A549 (cell line): Measurements from ENCODE around the gene DCLK1. TPM values are rescaled to one million over a fixed set of nuclear protein-coding genes. Genes with fewer than 3 reads are reported as not detected.
A peak's percentile ranks its signal among the peaks of the same experiment; 100 is the strongest.

ENCODE experiments used
- ATAC-seq, 2 experiments: fragments of 200-7000 bp in 1 of 2; fragments of >200 bp in 1 of 2; cut with Nextera tagmentation in 1 of 2; cut with Tn5 transposase in 1 of 2; 3 replicates each; pipeline versions ENCODE4 v1.8.0 to v1.9.1; 2018 to 2020; ENCODE audit warnings: mild to moderate bottlenecking in 1 of 2, moderate library complexity in 1 of 2
- CTCF ChIA-PET: fragments of 300-600 bp; sonication (Branson Sonifier 250); formaldehyde crosslinking; extraction: SDS; loops from one replicate; lab custom pipeline; 2021; ENCODE audit warnings: antibody characterized with exemption, inconsistent platforms; lab: Yijun Ruan, JAX
- POLR2A ChIA-PET: fragments of 350-600 bp; formaldehyde crosslinking; extraction: SDS; loops from one replicate; lab custom pipeline; 2021; ENCODE audit warnings: antibody characterized with exemption, inconsistent platforms; lab: Yijun Ruan, JAX
- DNase-seq, 2 experiments: peaks; one replicate each; pipeline versions ENCODE4 v3.0.0 to v3.0.0-alpha.2; 2011 to 2016; ENCODE audit warnings: low read depth in 1 of 2, low spot score in 1 of 2
- FAIRE-seq: peaks from 2 replicates; lab custom pipeline; 2011; peaks lifted over from hg19 to GRCh38; lab: Jason Lieb, UNC
- H3K27ac ChIP-seq, 2 experiments: fragments of >200 bp; sonication (Bioruptor Twin); formaldehyde crosslinking; 3 replicates each; pipeline ENCODE4 v1.5.1; 2016 to 2017
- H3K4me1 ChIP-seq: fragments of >200 bp; sonication (Bioruptor Twin); formaldehyde crosslinking; 3 replicates; pipeline ENCODE4 v1.6.1; 2016
- H3K4me2 ChIP-seq: fragments of >200 bp; sonication (Bioruptor Twin); formaldehyde crosslinking; 3 replicates; pipeline ENCODE4 v1.6.1; 2016
- H3K4me3 ChIP-seq: fragments of >200 bp; sonication (Bioruptor Twin); formaldehyde crosslinking; 3 replicates; pipeline ENCODE4 v1.5.1; 2016
- H3K9me3 ChIP-seq: fragments of >200 bp; sonication (Bioruptor Twin); formaldehyde crosslinking; 3 replicates; pipeline ENCODE4 v1.6.1; 2016
- BCL3 ChIP-seq: fragments of >200 bp; sonication (Bioruptor Twin); formaldehyde crosslinking; IDR thresholded peaks from 3 replicates; pipeline ENCODE4 v1.6.1; 2016
- BHLHE40 ChIP-seq: IDR thresholded peaks from 2 replicates; pipeline ENCODE4 v1.6.1; 2012; ENCODE audit warnings: low read depth, low read length, inconsistent platforms
- CEBPB ChIP-seq, 2 experiments: fragments of >200 bp in 1 of 2; sonication (Bioruptor Twin) in 1 of 2; formaldehyde crosslinking in 1 of 2; IDR thresholded peaks; 2 replicates each; pipeline ENCODE4 v1.6.1; 2012 to 2016
- CHD2 ChIP-seq: fragments of 150-350 bp; IDR thresholded peaks from 2 replicates; pipeline ENCODE4 v1.6.1; 2014; ENCODE audit warnings: low read length; ENCODE audit not compliant: partially characterized antibody
- CTCF ChIP-seq: fragments of >200 bp; sonication (Bioruptor Twin); formaldehyde crosslinking; IDR thresholded peaks from 3 replicates; pipeline ENCODE4 v1.5.1; 2016
- EHMT2 ChIP-seq: fragments of 200-600 bp; sonication (generic); IDR thresholded peaks from 2 replicates; pipeline ENCODE4 v1.6.1; 2016; ENCODE audit warnings: antibody characterized with exemption, low read depth, mild to moderate bottlenecking, moderate library complexity
- FOSL2 ChIP-seq, 2 experiments: fragments of 450-650 bp in 1 of 2; fragments of >200 bp in 1 of 2; sonication (Bioruptor Twin) in 1 of 2; formaldehyde crosslinking; IDR thresholded peaks; 2 replicates each; pipeline versions ENCODE4 v1.5.0 to v1.6.1; 2016 to 2020; ENCODE audit warnings: mild to moderate bottlenecking in 1 of 2, moderate library complexity in 1 of 2
- HDAC2 ChIP-seq: fragments of 200-600 bp; sonication (generic); IDR thresholded peaks from 2 replicates; pipeline ENCODE4 v1.6.1; 2016
- HOXA7 ChIP-seq: fragments of 250-450 bp; sonication (Bioruptor Pico); IDR thresholded peaks from 2 replicates; pipeline ENCODE4 v1.5.0; 2020; ENCODE audit warnings: mild to moderate bottlenecking, moderate library complexity
- HOXB13 ChIP-seq: fragments of 250-450 bp; sonication (Bioruptor Pico); IDR thresholded peaks from 2 replicates; pipeline ENCODE4 v1.5.0; 2020; ENCODE audit warnings: low read depth, mild to moderate bottlenecking, moderate library complexity
- HOXB5 ChIP-seq: fragments of 250-450 bp; sonication (Bioruptor Pico); IDR thresholded peaks from 2 replicates; pipeline ENCODE4 v1.5.0; 2020; ENCODE audit warnings: mild to moderate bottlenecking, moderate library complexity
- JUNB ChIP-seq: fragments of >200 bp; sonication (Bioruptor Twin); formaldehyde crosslinking; IDR thresholded peaks from 2 replicates; pipeline ENCODE4 v1.6.1; 2016
- NFE2L2 ChIP-seq: fragments of 150-350 bp; conservative IDR thresholded peaks from 2 replicates; pipeline ENCODE4 v1.6.1; 2014; ENCODE audit warnings: low read length
- NPAS2 ChIP-seq: fragments of 250-450 bp; sonication (Bioruptor Pico); IDR thresholded peaks from 2 replicates; pipeline ENCODE4 v1.8.0; 2022; ENCODE audit warnings: mild to moderate bottlenecking, moderate library complexity, borderline replicate concordance
- NR3C1 ChIP-seq: fragments of >200 bp; sonication (Bioruptor Twin); formaldehyde crosslinking; IDR thresholded peaks from 3 replicates; pipeline ENCODE4 v1.6.1; 2017
- PHF8 ChIP-seq: fragments of 200-600 bp; sonication (generic); IDR thresholded peaks from 2 replicates; pipeline ENCODE4 v1.6.1; 2016; ENCODE audit warnings: low read depth, mild to moderate bottlenecking, antibody characterized with exemption, moderate library complexity, borderline replicate concordance
- POLR2A ChIP-seq: IDR thresholded peaks from 2 replicates; pipeline ENCODE4 v1.6.1; 2012; ENCODE audit warnings: mild to moderate bottlenecking, low read length
- SMC3 ChIP-seq: fragments of >200 bp; sonication (Bioruptor Twin); formaldehyde crosslinking; IDR thresholded peaks from 3 replicates; pipeline ENCODE4 v1.6.1; 2018; ENCODE audit warnings: inconsistent platforms
- ZC3H11A ChIP-seq: fragments of 450-650 bp; IDR thresholded peaks from 2 replicates; pipeline ENCODE4 v1.6.1; 2014; ENCODE audit warnings: antibody characterized with exemption, mild to moderate bottlenecking
- ZSCAN20 ChIP-seq: fragments of 250-450 bp; sonication (Bioruptor Pico); IDR thresholded peaks from 2 replicates; pipeline ENCODE4 v1.8.0; 2022; ENCODE audit warnings: mild to moderate bottlenecking, moderate library complexity
- WGBS: methylation state at CpG from one replicate; pipeline ENCODE4 v1.1.6; 2017; ENCODE audit errors: missing lambda C conversion rate; 5-methylcytosine and 5-hydroxymethylcytosine counted together
- polyA plus RNA-seq, 4 experiments: library from polyadenylated mRNA; depleted of rRNA in 3 of 4; stranded (reverse); fragments of >200 nt; fragmentation: RNase III in 1 of 4; extraction: RNeasy Plus Mini Kit Qiagen cat#74134 plus additional on column Dnase treatment in 1 of 4; gene quantifications; 2 replicates in 3 of 4; 3 replicates in 1 of 4; pipeline ENCODE4 v1.2.3, GENCODE V29; 2011 to 2017
- TF ChIP-seq, protein P1 (sequence below): fragments of 150-350 bp; IDR thresholded peaks from 2 replicates; pipeline ENCODE4 v1.6.1; 2014; ENCODE audit warnings: low read depth, mild to moderate bottlenecking, low read length
- TF ChIP-seq, protein P2 (sequence below): IDR thresholded peaks from 2 replicates; pipeline ENCODE4 v1.6.1; 2012

DCLK1 gene
- polyA plus RNA-seq, 2 of the 4 experiments (the other 2 are of a cell fraction) = 0.13 to 0.21 TPM

DNA sequence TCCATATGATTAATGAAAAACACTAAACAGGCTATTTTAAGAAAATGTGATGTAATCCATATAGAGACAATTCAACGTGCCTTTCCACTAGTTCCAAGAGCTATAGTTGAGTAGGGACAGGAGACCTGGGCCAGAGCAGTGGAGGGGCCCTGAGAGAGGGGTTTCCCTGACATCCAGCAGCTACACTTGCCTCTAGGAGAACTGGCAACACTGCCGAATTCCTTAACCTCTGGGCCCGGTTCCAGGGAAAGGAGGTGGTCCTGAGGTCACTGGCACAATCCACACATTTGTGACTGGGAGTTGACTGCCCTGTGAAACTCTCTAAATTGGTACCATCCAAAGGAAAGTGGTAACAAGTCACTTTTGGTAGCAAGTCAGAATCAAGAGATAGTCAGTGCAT lies 264.4 kb downstream of the DCLK1 start (continued):
- TF ChIP-seq CTCF (no peak), POLR2A (no peak), HOXB13 (no peak)
- TF ChIP-seq, all 56 proteins: peak for 0

GRCh38 chr13:35865341-35866240 lies 265.6 kb downstream of the DCLK1 start:
- H3K9me3 ChIP-seq = no peaks in the 10 kb centered on the region
- ChIA-PET CTCF (no interaction called here), POLR2A (no interaction called here)
- FAIRE-seq (no peak), ATAC-seq (no peak), DNase-seq (no peak)
- H3K4me2 ChIP-seq = 0 out of 3 replicates have a peak overlapping the region, but pooled peaks have one; percentile 30
- no peak overlapping the region for H3K4me3 ChIP-seq
- TF ChIP-seq NPAS2 (CRISPR knock-in tag) = no peak
- TF ChIP-seq CEBPB (IDR thresholded peaks at IDR 0.05) = no peak
- TF ChIP-seq HOXA7 (CRISPR knock-in tag) = no peak
- TF ChIP-seq CHD2 = no peak
- WGBS = 42% methylated on average over 4 of the region's 4 CpGs
- H3K4me1 ChIP-seq = no peaks in the 10 kb centered on the region
- 0 out of 6 replicates have a peak overlapping the region, but pooled peaks of 1 of the 2 experiments have one; percentile 33 for H3K27ac ChIP-seq

DNA sequence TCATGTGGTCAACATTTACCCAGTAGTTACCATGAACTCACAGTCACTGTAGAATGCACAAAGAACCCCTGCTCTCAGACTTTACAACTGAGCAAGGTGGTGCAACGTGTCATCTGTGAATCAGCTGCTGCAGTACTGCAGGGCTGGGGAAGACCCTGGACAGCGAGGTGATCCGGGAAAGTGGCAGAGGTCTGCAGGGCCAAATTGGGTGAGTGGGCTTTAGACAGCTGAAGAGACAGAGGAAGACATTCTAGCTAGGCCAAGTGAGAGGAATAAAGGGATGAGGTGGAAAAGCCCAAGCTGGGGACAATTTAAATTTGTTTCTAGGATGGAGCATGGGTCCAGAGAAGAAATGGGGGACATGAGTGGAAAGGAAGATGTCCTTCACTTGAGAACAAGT lies 270.5 kb downstream of the DCLK1 start:
- no peak for ATAC-seq
- Histone ChIP-seq H3K9me3 (no peaks in the 10 kb centered on the region), H3K4me2 (no peak overlapping the region)
- no peak for FAIRE-seq
- POLR2A ChIA-PET = no interaction called here
- 20% methylated on average over 3 of the region's 3 CpGs for WGBS
- TF ChIP-seq JUNB = no peak
- TF ChIP-seq, all 56 proteins: peak for 0
- Histone ChIP-seq H3K27ac (no peak overlapping the region), H3K4me1 (peaks cover 6% of the 10 kb centered on the region; the same call in 1 of the 3 replicates), H3K4me3 (no peak overlapping the region)
- DNase-seq = no peak
- CTCF ChIA-PET = no interaction called here

DNA sequence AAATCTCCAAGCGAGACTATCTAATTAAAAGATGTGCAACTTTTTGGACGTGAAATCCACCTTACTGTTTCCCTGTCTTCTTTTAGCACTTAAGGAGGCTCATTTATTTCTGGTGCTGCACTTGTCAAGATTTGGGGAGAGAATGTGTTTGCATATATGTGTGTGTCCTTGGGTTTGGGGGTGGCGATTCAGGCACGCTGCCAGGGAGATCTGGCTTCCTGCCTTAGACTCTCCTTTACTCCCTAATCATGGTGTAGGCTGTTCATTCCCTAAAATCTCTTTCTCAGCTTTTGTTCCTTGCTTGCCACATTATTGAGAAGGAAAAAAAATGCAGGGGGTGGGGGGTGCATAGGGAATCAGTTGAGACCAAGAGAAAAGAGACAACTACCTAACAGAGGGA lies 271.2 kb downstream of the DCLK1 start:
- DNase-seq (no peak), FAIRE-seq (no peak), ATAC-seq (no peak)
- H3K27ac ChIP-seq = no peak overlapping the region
- WGBS = 46% methylated on average over 4 of the region's 4 CpGs
- ChIA-PET CTCF (no interaction called here), POLR2A (no interaction called here)
- H3K4me2 ChIP-seq = no peak overlapping the region
- peaks cover 6% of the 10 kb centered on the region; the same call in 2 of the 3 replicates for H3K4me1 ChIP-seq
- no peaks in the 10 kb centered on the region for H3K9me3 ChIP-seq
- no peak overlapping the region for H3K4me3 ChIP-seq
- TF ChIP-seq EHMT2 = no peak
- TF ChIP-seq, protein P1, sequence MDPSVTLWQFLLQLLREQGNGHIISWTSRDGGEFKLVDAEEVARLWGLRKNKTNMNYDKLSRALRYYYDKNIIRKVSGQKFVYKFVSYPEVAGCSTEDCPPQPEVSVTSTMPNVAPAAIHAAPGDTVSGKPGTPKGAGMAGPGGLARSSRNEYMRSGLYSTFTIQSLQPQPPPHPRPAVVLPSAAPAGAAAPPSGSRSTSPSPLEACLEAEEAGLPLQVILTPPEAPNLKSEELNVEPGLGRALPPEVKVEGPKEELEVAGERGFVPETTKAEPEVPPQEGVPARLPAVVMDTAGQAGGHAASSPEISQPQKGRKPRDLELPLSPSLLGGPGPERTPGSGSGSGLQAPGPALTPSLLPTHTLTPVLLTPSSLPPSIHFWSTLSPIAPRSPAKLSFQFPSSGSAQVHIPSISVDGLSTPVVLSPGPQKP = no peak
- TF ChIP-seq CEBPB (IDR thresholded peaks at IDR 0.05) = no peak
- no peak for TF ChIP-seq ZC3H11A
- TF ChIP-seq CHD2 = no peak
- no peak for TF ChIP-seq BCL3
- no peak for TF ChIP-seq NFE2L2
- TF ChIP-seq BHLHE40 = no peak
- no peak for TF ChIP-seq SMC3
- TF ChIP-seq PHF8 = no peak
- TF ChIP-seq, protein P2, sequence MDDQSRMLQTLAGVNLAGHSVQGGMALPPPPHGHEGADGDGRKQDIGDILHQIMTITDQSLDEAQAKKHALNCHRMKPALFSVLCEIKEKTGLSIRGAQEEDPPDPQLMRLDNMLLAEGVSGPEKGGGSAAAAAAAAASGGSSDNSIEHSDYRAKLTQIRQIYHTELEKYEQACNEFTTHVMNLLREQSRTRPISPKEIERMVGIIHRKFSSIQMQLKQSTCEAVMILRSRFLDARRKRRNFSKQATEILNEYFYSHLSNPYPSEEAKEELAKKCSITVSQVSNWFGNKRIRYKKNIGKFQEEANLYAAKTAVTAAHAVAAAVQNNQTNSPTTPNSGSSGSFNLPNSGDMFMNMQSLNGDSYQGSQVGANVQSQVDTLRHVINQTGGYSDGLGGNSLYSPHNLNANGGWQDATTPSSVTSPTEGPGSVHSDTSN = no peak
- TF ChIP-seq FOSL2 (IDR thresholded peaks at IDR 0.05) = no peak
- TF ChIP-seq FOSL2 (CRISPR knock-in tag; IDR thresholded peaks at IDR 0.05) = no peak
- no peak for TF ChIP-seq HDAC2
- no peak for TF ChIP-seq NR3C1
- no peak for TF ChIP-seq HOXB5 (CRISPR knock-in tag)
- no peak for TF ChIP-seq CTCF
- no peak for TF ChIP-seq ZSCAN20 (CRISPR knock-in tag)
